Ascending aorta (tissue), 2 donors: ENCODE measurements around the gene USP24. TPM values are rescaled to one million over a fixed set of nuclear protein-coding genes. Genes with fewer than 3 reads are reported as not detected.

Experiments used
- DNase-seq, 2 donors: peaks; one replicate each; pipeline ENCODE4 v3.0.0-alpha.2; 2019; ENCODE audit warnings: low spot score in 2 of 2
- H3K27ac ChIP-seq, 2 donors: fragments of 200-600 bp; sonication (generic); one replicate each; pipeline ENCODE4 v1.5.1; 2016 to 2017; ENCODE audit warnings: mild to moderate bottlenecking in 1 of 2
- H3K27me3 ChIP-seq: fragments of 200-600 bp; sonication (generic); one replicate; pipeline ENCODE4 v1.5.1; 2017
- H3K36me3 ChIP-seq, 2 donors: fragments of 200-600 bp; sonication (generic); one replicate each; pipeline ENCODE4 v1.5.1; 2016
- H3K4me1 ChIP-seq, 2 donors: fragments of 200-600 bp; sonication (generic); one replicate each; pipeline ENCODE4 v1.5.1; 2016 to 2017; ENCODE audit warnings: mild to moderate bottlenecking in 1 of 2
- H3K4me3 ChIP-seq, 2 donors: fragments of 200-600 bp; sonication (generic); one replicate each; pipeline ENCODE4 v1.5.1; 2016 to 2017; ENCODE audit warnings: mild to moderate bottlenecking in 1 of 2
- H3K9me3 ChIP-seq, 2 donors: fragments of 200-600 bp; sonication (generic); one replicate each; pipeline ENCODE4 v1.5.1; 2016
- intact Hi-C: fragments of 100-400 bp; cut with DNase I; formaldehyde crosslinking; loops from one replicate; pipeline ENCODE4 v1.15.1; 2023
- total RNA-seq: library from RNA; depleted of rRNA; stranded (reverse); fragments of >200 nt; gene quantifications from one replicate; pipeline ENCODE4 v1.1.0, GENCODE V29; 2016
- TF ChIP-seq, protein P1 (sequence below), 3 experiments: fragments of 200-600 bp in 2 of 3; fragments of 450-650 bp in 1 of 3; sonication (generic) in 2 of 3; IDR thresholded peaks; one replicate each; pipeline ENCODE4 v1.5.1; 2016 to 2019; ENCODE audit warnings: antibody characterized with exemption in 3 of 3, mild to moderate bottlenecking in 1 of 3, moderate library complexity in 1 of 3

USP24 gene
- 11.2 TPM for total RNA-seq

DNA sequence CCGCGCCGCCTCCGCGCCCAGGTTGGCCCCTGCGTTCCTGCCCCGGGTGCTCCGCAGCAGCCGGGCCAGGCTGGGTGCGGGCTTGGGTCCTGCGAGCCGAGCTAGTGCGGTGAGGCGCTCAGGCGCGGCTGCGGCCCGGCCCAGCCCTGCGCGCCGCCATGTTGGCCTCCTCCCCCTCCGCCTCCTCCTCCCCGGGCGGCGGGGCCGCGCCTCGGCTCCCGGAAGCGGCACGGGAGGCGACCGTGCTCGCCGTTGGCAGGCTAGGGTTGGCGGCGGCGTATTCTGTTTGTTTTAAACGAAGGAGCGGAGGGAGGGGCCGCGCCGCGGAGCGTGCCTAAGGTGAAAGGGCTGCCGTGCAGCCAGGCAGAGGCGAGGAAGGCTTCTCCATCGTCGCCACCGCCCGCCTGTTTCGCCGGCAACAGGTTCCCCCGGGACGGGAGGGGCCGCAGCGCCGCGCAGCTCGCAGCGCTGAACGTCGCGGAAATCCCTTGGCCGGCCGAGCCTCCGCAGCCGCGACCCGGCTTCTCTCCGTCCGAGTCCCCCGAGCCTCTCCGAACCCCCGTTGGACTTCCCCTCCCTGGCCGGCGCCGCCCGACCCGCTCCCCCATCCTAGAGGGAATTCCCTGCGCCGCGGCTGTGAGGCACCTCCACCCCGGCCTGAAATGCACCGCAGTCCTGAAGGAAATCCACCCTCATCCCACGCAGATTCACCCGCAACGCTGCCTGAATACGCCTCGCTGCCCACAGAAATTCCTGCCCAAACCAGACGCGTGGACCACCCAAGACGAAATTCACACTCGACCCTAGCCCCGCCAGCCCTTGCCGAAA, at the start of gene USP24:
TSS of gene USP24 (minus strand) at position 171 of the 828 bp plus-strand sequence. CDS start 251 bp downstream, outside the sequence.
- Histone ChIP-seq H3K36me3 (no peaks in the 10 kb centered on the region), H3K4me1 (peaks cover 3 to 17% of the 10 kb centered on the region in 2 donors), H3K4me3 (peak within 1 kb of the TSS; percentile 82 to 93), H3K27ac (peak within 1 kb of the TSS; percentile 95 to 99), H3K27me3 (no peaks in the 10 kb centered on the region), H3K9me3 (no peaks in the 10 kb centered on the region)
- TF ChIP-seq, protein P1, sequence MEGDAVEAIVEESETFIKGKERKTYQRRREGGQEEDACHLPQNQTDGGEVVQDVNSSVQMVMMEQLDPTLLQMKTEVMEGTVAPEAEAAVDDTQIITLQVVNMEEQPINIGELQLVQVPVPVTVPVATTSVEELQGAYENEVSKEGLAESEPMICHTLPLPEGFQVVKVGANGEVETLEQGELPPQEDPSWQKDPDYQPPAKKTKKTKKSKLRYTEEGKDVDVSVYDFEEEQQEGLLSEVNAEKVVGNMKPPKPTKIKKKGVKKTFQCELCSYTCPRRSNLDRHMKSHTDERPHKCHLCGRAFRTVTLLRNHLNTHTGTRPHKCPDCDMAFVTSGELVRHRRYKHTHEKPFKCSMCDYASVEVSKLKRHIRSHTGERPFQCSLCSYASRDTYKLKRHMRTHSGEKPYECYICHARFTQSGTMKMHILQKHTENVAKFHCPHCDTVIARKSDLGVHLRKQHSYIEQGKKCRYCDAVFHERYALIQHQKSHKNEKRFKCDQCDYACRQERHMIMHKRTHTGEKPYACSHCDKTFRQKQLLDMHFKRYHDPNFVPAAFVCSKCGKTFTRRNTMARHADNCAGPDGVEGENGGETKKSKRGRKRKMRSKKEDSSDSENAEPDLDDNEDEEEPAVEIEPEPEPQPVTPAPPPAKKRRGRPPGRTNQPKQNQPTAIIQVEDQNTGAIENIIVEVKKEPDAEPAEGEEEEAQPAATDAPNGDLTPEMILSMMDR (IDR thresholded peaks at IDR 0.05), result no peak
- intact Hi-C loops, result loop anchor here (1.0 to 10.0 kb wide), 4 partner anchors 62 to 1429 kb away; partner anchors contain the start of gene PRKAA2
- peak in 1 of 2 donors; percentile 85 for DNase-seq

DNA sequence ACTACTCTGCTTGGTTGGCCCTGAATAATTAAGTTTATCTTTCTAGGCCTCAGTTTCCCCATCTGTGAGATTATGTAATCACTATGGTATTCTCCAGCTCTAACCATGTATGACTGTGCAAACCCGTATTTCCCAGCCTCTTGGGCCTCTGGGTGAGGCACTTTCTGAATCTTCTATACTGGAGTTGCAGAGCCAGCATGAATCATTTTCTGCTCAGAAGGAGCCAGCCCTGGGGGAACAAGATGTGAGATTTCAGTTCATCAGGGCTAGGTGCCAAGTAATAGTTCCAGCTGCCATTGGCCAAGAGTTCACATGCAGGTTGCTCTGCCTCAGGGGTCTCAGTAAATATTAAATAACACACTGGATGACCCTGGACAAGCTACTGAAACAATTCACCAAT, 47.7 kb upstream of the USP24 start:
- H3K4me1 ChIP-seq, result no peaks in the 10 kb centered on the region
- H3K9me3 ChIP-seq, result no peaks in the 10 kb centered on the region
- intact Hi-C loops, result no loop called here
- no peaks in the 10 kb centered on the region for H3K27me3 ChIP-seq
- TF ChIP-seq, protein P1 (IDR thresholded peaks at IDR 0.05), result no peak
- no peak overlapping the region for H3K4me3 ChIP-seq
- no peak for DNase-seq
- H3K36me3 ChIP-seq, result no peaks in the 10 kb centered on the region
- H3K27ac ChIP-seq, result no peak overlapping the region

DNA sequence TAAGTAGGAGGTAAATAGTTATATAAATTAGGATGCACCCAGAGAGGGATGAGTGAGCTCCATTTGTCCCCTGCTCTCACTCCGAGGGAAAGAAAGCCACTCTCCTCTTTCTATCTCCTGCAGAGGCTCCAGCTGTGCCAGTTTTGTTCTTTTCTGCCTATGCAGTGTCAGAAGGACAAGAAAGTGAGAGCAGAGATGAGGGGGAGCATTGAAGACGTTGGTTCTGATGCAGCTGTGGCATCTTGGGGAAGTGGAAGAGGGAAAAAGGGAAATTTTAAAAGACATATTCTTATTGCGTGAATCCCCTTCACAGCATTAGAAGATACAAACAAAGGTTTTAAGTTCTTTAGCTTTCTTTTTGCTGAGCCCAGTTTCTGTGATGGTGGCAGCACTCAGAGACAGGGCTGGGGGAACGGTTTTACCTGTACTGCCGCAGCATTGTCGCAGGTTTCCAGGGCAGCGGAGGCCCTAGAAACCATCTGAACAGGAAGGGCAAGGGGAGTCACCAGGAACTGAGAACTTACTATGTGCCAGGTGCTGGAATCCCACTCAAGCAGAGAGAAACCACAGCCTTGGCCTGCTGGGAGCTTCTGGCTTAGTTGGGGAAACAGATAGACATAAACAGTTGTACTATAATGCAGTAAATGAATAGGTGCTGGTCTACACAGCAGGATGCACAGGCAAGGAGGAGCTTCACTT, 44.9 kb upstream of the USP24 start:
- Histone ChIP-seq H3K4me3 (no peak overlapping the region), H3K27ac (no peak overlapping the region), H3K9me3 (no peaks in the 10 kb centered on the region), H3K4me1 (no peaks in the 10 kb centered on the region), H3K27me3 (no peaks in the 10 kb centered on the region), H3K36me3 (no peaks in the 10 kb centered on the region)
- no peak for DNase-seq
- TF ChIP-seq, protein P1 (IDR thresholded peaks at IDR 0.05), result no peak
- intact Hi-C loops, result no loop called here

DNA sequence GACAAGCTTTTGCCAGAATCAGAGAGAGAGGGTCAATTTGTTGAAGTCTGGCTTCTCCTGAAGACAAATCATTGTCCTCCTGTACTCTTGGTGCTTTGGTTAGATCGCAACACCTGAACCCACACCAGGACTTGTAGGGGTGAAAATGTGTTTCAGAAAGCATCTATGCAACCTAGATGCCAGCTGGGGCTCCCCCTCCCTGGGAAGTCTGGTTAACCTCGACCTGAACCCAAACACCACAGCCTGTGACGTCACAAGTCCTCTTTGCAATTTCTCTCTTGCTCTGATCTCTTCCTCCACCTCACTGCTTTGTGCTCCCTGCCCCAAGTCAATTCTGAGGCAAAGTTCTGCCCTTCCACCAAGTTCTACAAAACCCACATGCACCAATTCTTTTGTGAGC, 42.8 kb upstream of the USP24 start:
- Histone ChIP-seq H3K4me1 (no peaks in the 10 kb centered on the region), H3K27ac (no peak overlapping the region), H3K36me3 (no peaks in the 10 kb centered on the region), H3K9me3 (no peaks in the 10 kb centered on the region), H3K4me3 (no peak overlapping the region), H3K27me3 (no peaks in the 10 kb centered on the region)
- no peak for DNase-seq
- intact Hi-C loops, result no loop called here
- TF ChIP-seq, protein P1 (IDR thresholded peaks at IDR 0.05), result no peak

- no peak overlapping the region for H3K4me3 ChIP-seq
- intact Hi-C loops, result no loop called here
- H3K4me1 ChIP-seq, result no peaks in the 10 kb centered on the region
- H3K27me3 ChIP-seq, result no peaks in the 10 kb centered on the region
- H3K9me3 ChIP-seq, result no peaks in the 10 kb centered on the region
- H3K36me3 ChIP-seq, result no peaks in the 10 kb centered on the region
- no peak for DNase-seq
- no peak overlapping the region for H3K27ac ChIP-seq
- TF ChIP-seq, protein P1 (IDR thresholded peaks at IDR 0.05), result no peak
Measured at GRCh38 chr1:55255901-55256300, 40.7 kb upstream of the USP24 start.
